ENCODE results near the gene CXCR2.

- TF ChIP-seq CTCF (IDR thresholded peaks at IDR 0.05) (no peak), POLR2A (IDR thresholded peaks at IDR 0.05) (no peak)
Observed at GRCh38 chr2:218172845-218173244, 47.0 kb downstream of the CXCR2 start.

All from adrenal gland (tissue), 5 donors.